ENCODE measurements around the gene PTPRR.

Gene PTPRR

DNA sequence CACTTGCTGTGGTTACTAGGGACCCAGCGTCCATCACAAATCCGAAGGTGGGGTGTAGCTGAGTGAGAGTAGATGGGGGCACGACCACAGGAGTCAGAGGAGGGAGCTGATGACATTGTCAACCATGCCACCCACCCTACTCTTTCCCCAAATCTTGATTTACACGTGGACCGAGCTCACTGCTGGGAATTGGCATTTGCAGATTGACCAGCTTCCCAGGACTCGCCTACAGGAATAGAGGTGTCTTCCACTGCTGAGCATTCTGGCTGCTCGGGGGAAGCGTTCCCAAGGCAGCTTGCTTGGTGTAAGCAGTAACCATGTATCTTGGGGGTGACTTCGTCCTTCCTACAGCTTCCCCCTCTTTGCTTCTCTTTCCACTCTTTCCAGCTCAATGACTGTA is 353 bp upstream of the PTPRR start:
- H3K4me3 ChIP-seq (ENCODE audit: low read depth, low read length): no peak overlapping the region
- in situ Hi-C loops (cut with HindIII; ENCODE audit: low sequenced_read_pairs): no loop called here
- no peak for TF ChIP-seq CTCF (IDR thresholded peaks at IDR 0.05; ENCODE audit: low read depth, low read length, missing control alignments)
- no peak for DNase-seq (ENCODE audit: low read depth)

- H3K4me3 ChIP-seq (ENCODE audit: low read depth, low read length): no peak overlapping the region
- TF ChIP-seq CTCF (IDR thresholded peaks at IDR 0.05; ENCODE audit: low read depth, low read length, missing control alignments): no peak
- DNase-seq (ENCODE audit: low read depth): no peak
- in situ Hi-C loops (cut with HindIII; ENCODE audit: low sequenced_read_pairs): no loop called here
Measured at GRCh38 chr12:70919597-70920035, 922 bp downstream of the PTPRR start.

DNA sequence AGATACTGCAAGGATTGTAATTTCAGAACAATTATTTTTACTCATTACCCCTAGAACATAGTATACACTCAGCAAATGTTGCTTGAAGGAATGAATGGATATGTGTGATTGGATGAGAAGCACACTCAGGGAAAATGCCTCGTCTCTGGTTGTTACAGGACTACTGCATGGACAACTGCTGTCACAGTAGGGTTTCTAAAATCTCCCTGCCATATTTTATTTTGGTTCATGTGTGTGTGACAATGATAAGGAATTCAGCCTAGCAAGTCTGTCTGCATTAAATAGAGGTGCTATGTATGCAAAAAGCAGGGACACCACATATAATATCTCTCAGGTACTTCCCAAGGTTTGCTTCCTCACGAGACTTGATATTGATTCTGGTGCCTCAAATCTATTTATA is 1.4 kb downstream of the PTPRR start:
- TF ChIP-seq CTCF (IDR thresholded peaks at IDR 0.05; ENCODE audit: low read depth, low read length, missing control alignments): no peak
- DNase-seq (ENCODE audit: low read depth): no peak
- in situ Hi-C loops (cut with HindIII; ENCODE audit: low sequenced_read_pairs): no loop called here
- no peak overlapping the region for H3K4me3 ChIP-seq (ENCODE audit: low read depth, low read length)

- no peak for TF ChIP-seq CTCF (IDR thresholded peaks at IDR 0.05; ENCODE audit: low read depth, low read length, missing control alignments)
- in situ Hi-C loops (cut with HindIII; ENCODE audit: low sequenced_read_pairs): no loop called here
- DNase-seq (ENCODE audit: low read depth): no peak
- H3K4me3 ChIP-seq (ENCODE audit: low read depth, low read length): no peak overlapping the region
Measured at GRCh38 chr12:70918321-70918720, 2.2 kb downstream of the PTPRR start.

- H3K4me3 ChIP-seq (ENCODE audit: low read depth, low read length): no peak overlapping the region
- TF ChIP-seq CTCF (IDR thresholded peaks at IDR 0.05; ENCODE audit: low read depth, low read length, missing control alignments): no peak
- in situ Hi-C loops (cut with HindIII; ENCODE audit: low sequenced_read_pairs): no loop called here
- no peak for DNase-seq (ENCODE audit: low read depth)
Measured at GRCh38 chr12:70910666-70911065, 9.9 kb downstream of the PTPRR start.

- in situ Hi-C loops (cut with HindIII; ENCODE audit: low sequenced_read_pairs): no loop called here
- no peak for DNase-seq (ENCODE audit: low read depth)
- no peak overlapping the region for H3K4me3 ChIP-seq (ENCODE audit: low read depth, low read length)
- no peak for TF ChIP-seq CTCF (IDR thresholded peaks at IDR 0.05; ENCODE audit: low read depth, low read length, missing control alignments)
Measured at GRCh38 chr12:70908978-70909377, 11.6 kb downstream of the PTPRR start.

DNA sequence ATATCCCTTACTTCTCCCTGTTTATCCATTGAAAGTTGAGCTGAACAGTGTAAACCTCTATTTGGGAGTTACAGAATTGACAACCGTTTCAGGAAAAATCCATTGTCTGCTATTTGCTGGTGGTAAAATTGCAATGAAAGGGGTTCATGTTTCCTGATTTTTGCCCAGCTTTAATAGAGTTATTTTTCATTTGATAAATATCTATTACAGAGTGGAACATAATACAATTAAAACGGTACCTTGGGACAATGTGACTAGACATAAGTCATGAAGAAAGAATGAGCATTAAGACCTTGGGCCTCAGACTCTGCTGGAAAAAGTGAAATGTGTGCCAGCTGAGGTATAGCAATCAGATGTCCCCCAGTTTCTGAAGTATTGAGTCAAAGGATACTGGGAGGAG is 13.1 kb downstream of the PTPRR start:
- in situ Hi-C loops (cut with HindIII; ENCODE audit: low sequenced_read_pairs): no loop called here
- DNase-seq (ENCODE audit: low read depth): no peak
- H3K4me3 ChIP-seq (ENCODE audit: low read depth, low read length): no peak overlapping the region
- TF ChIP-seq CTCF (IDR thresholded peaks at IDR 0.05; ENCODE audit: low read depth, low read length, missing control alignments): no peak
